ENCODE data around the gene TTLL9.
"Not testable (repeated sequence)": the region's sequence is repeated elsewhere in the genome, so short reads cannot be mapped to it uniquely, and the experiment has no call there.

The TTLL9 gene, protein sequence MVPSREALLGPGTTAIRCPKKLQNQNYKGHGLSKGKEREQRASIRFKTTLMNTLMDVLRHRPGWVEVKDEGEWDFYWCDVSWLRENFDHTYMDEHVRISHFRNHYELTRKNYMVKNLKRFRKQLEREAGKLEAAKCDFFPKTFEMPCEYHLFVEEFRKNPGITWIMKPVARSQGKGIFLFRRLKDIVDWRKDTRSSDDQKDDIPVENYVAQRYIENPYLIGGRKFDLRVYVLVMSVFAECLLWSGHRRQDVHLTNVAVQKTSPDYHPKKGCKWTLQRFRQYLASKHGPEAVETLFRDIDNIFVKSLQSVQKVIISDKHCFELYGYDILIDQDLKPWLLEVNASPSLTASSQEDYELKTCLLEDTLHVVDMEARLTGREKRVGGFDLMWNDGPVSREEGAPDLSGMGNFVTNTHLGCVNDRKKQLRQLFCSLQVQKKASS

GRCh38 chr20:31869942-31870725, at the start of gene TTLL9, which contains the start of gene DUSP15:
TSS of gene TTLL9 (plus strand) at chr20:31870634. CDS start at chr20:31871127, 493 bp downstream.
TSS of gene DUSP15 (minus strand) at chr20:31870527. CDS start at chr20:31870337, 190 bp downstream.
- DNase-seq = peak; percentile 24

DNA sequence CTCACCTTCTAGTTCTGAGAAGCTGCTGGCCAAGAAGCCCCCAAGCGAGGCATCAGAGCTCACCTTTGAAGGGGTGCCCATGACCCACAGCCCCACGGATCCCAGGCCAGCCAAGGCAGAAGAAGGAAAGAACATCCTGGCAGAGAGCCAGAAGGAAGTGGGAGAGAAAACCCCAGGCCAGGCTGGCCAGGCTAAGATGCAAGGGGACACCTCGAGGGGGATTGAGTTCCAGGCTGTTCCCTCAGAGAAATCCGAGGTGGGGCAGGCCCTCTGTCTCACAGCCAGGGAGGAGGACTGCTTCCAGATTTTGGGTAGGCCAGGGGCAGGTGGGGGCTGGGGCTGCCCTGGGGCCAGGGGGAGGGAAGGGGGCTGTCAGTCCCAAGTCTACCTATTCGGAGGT, 49.0 kb upstream of the TTLL9 start:
- no peak for DNase-seq

DNA sequence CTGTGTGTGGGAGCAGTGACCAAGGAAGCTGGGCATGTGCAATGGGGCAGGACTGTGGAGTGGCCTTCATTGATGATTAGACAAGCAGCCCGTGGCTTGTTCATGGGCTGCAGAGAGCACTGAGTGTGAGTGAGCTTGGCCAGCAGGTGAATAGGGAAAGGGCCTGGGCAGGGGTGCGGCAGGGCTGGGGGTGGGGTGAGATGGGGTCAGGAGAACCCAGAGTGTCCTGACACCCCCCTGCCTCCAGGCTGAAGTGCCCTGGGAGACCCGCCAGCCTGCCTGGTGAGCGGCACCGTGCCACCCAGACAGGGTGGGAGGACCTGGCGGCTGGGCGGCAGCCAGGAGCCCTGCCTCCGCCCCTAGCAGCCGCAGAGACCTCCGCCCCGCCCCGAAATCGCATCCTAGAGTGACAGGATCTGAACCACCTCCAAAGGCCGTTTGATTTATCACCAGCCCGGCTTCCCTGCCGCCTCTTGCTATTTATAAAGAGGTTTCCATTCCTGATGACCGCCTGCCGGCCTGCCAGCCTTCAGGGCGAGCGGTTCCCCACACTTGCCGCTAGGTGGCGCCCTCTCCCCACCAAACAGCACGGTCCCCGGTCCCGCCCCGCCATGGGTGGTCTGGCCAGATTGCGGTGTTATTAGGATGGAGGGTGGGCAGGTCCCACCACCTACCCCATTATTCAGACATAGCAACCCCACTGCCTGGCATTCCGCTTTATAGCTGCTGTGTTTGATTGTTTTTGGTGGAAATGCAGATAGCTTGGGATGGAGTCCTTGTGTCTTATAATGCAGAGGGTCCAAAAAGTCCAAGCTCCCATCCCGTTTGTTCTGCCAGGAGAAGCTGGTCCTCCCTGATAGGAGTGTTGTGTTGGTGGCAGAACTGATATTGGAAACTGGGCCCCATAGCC, 47.8 kb upstream of the TTLL9 start:
- peak; percentile 73 for DNase-seq

- no peak for DNase-seq
Measured at GRCh38 chr20:31823360-31824124, 46.9 kb upstream of the TTLL9 start.

- no peak for DNase-seq
Measured at GRCh38 chr20:31824125-31824485, 46.3 kb upstream of the TTLL9 start.

DNA sequence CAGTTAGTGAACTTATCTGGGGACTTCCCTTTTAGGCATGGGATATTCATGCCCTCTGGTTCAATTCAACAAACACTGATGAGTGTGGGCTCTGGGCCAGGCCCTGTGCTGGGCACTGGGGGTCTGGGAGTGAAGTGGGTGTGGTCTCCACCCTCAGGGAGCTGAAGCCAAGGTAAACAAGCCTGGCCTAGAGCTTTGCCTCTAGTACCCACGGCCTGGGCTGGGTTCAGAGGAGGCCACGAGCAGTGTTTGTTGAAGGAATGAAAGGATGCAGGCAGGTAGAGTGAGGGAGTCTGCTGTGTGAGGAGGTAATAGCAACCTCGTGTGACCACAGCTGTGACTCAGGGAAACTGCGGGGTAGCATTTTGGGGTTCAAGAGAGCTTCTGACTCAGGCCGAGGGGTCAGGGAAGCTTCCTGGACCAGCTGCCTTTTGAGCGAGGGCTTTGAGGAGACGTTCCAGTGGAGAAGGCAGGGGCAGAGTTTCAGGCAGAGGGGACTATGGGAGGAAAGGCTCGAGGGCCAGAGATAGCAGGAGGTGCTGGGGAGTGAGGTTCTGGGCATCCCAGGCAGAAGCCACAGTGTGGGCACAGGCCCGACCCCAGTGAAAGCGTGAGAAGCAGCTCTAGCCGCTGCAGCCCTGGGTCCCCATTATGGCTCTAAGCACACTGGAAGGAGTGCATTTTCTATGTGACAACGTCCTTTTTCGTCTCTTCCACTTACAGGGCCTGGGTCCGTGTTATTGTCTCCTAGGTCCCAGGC, 45.7 kb upstream of the TTLL9 start:
- DNase-seq = no peak

GRCh38 chr20:31826074-31826473, 44.4 kb upstream of the TTLL9 start:
- DNase-seq = no peak

DNA sequence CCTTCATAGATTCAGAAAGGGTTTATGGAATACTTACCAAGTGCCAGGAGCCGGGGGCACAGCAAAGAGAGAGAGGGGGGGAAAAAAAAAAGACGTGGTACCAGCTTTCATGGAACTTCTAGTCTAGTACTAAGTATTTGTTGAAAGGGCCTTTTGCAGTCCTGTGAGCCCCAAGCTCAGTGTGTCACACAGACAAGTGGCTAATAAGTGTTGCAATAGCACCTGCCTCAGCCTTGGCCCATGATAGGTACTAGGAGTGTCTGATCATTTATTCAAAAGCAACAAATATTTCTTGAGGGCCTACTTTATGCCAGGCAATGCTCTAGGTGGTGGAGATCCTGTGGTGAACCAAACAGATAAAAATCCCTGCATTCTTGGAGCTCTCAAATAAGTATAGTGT, 43.4 kb upstream of the TTLL9 start:
- DNase-seq = no peak

DNA sequence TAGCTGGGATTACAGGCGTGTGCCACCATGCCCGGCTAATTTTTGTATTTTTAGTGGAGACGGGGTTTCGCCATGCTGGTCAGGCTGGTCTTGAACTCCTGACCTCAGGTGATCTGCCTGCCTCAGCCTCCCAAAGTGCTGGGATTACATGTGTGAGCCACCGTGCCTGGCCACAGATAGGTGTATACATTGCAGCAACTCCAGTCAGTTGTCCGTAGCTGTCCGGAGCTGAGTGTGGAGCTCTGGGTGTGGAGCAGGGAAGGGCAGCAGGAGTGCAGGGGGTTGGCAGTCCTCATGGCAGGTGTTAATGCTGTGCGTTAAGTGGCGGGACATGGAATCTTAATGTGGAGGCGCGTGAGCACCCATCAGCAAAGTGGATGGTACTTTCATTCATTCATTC, 42.4 kb upstream of the TTLL9 start:
- DNase-seq = not testable (repeated sequence)

- DNase-seq = no peak
Measured at GRCh38 chr20:31829731-31830130, 40.7 kb upstream of the TTLL9 start.

GRCh38 chr20:31830406-31830981, 39.9 kb upstream of the TTLL9 start:
- DNase-seq = no peak

DNA sequence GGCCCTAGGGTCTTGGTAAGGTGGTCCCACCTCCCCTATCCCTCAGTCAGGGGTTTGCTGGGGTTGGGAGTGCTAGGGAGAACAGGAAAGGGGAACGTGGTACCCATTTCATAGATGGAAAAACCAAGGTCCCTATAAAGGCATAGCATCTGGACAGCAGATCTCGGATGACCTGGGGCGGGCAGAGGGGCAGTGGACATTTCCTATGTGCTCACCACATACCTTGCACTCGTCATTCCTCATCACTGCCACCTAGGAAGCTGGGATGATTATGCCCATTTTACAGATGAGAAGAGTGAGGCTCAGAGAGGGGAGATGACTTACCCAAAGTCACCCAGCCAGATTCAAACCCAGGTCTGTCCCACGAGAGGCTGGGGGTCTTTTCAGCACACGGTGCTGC, 39.2 kb upstream of the TTLL9 start:
- DNase-seq = no peak

DNA sequence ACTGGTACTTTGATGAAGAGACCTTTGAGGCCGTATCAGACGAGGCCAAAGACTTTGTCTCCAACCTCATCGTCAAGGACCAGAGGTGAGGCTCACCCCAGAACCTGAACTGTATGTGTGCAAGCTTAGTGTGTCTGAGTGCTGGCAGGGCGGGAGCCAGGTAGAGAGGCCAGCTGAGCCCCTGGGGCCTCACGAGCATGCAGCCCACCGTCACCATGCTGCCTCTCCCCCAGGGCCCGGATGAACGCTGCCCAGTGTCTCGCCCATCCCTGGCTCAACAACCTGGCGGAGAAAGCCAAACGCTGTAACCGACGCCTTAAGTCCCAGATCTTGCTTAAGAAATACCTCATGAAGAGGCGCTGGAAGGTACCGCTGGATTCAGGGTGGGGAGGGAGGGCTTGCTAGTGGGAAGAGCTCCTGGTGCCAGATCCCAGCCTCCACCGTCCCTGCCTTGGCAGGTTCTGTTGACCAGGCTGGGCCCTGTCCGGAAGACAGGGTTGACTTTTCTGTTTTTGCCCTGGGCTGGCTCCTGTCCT, 38.6 kb upstream of the TTLL9 start:
- DNase-seq = no peak

DNA sequence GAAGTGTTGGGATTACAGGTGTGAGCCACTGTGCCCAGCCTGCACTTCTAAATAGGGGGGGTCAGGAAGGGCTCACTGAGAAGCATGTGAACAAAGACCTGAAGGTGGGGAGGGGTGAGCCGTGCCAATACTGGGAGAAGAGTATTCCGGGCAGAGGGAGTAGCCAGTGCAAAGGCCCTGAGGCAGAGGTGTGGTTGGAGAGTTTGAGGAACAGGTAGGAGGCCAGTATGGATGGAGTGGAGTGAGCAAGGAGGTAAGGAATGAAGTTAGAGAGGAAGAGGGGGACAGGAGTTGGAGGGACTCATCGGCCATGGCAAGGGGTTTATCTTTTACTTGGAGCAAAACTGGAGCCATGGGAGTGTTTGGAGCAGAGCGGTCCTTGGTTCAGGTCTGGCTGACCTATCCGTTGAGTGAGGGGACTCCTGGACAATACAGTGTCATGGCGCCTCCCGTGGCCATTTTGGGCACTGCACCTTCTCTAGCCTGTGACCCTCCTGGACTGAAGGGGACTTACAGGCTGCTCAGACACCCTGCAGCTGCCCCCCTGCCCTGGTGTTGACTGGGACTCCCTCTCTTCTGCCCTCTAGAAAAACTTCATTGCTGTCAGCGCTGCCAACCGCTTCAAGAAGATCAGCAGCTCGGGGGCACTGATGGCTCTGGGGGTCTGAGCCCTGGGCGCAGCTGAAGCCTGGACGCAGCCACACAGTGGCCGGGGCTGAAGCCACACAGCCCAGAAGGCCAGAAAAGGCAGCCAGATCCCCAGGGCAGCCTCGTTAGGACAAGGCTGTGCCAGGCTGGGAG, 37.1 kb upstream of the TTLL9 start:
- peak; percentile 55 for DNase-seq

DNA sequence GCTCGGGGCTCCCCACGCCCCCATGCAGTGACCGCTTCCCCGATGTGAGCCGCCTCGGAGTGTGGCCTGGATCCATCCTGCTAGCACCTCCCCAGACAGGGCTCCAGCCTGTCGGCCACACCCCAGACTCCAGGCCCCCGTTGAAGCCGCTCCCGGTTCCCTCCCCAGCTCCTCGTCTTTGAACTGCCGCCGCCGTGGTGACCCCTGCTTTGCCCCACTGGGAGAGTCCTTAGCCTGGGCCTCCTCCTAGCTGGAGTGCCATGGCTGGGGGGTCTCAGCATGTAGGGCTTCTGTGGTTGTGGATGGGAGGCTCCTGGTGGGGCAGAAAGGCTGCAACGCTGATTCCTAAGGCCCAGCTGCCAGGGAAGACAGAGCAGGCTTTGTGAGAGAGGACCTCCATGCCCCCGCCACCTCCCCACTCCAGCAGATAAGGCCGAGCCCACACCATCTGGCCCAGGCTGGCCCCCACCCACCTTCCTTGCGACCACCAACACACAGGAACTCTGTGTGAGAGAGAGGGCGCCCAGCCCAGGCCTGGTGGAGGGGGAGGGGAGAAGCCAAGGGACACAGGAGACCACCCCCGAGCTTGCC, 36.4 kb upstream of the TTLL9 start:
- no peak for DNase-seq

- DNase-seq = no peak
Measured at GRCh38 chr20:31835554-31835953, 34.9 kb upstream of the TTLL9 start.

GRCh38 chr20:31835977-31836852, 34.2 kb upstream of the TTLL9 start:
- no peak for DNase-seq

DNA sequence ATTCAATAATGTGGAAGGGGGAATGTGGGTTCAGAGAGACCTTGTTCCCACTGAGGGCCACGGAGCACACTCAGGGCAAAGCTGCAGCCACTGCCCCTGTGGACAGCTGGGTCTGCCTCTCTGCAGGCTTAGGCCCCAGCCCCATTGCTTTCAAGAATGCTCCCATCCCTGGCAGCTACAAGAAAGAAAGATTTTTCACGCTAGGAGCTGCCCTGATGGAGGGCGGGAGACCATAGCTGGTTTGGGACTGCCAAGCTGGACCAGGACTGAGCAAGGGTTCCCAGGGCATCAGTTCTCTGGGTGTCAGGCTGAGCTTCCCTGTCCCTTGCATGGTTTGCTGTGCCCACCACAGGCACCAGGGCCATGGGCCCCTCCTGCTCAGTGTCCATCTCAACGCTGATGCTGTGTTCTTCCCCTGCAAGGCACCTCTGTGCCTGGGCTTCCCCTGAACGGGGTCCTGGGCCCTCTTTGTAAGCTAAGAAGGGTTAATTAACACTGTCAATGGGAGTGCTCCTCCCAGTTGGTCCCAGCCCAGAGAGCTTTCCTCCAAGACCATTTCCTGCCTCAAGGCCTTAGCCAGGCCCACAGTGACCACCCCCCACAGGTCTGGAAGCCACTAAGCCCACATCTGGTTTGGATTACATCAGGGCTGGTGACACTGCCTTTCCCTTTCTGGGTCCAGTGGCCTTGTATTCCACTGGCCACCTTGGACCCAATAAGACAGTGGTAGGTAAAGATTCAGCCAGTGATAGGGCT, 33.4 kb upstream of the TTLL9 start:
- no peak for DNase-seq

Data from activated naive CD4-positive, alpha-beta T cell treated with anti-CD3 and anti-CD28 coated beads, Interleukin-2, amount 50 U/mL, for 16 hours (primary cell).